ENCODE data around the gene ATP8B2. TPM values are rescaled to one million over a fixed set of nuclear protein-coding genes. Genes with fewer than 3 reads are reported as not detected.

Gene ATP8B2
- total and polyA plus RNA-seq, 8 donors = 3.7 to 14.4 (median 6.6) TPM

DNA sequence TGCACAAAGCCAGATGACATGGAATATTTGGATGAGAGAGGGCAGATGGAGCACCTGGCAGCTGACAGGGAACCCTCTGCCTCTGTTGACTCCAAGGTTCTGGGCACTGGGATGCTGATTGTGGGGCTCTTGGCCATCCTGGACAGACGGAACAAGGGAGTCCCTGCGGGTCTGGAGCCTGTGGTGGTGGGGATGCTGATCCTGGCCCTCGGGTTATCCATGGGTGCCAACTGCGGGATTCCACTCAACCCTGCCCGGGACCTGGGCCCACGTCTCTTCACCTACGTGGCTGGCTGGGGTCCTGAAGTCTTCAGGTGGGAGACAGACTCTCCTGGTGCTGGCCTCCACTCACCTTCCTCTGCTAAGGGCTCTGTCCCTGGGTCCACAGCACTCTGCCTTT is 1.8 kb upstream of the ATP8B2 start:
- Histone ChIP-seq H3K27ac (no peak overlapping the region), H3K4me1 (peaks cover 0 to 16% (median 0%) of the 10 kb centered on the region in 3 donors), H3K36me3 (no peaks in the 10 kb centered on the region), H3K4me3 (no peak overlapping the region), H3K9me3 (no peaks in the 10 kb centered on the region), H3K27me3 (no peaks in the 10 kb centered on the region)
- TF ChIP-seq, protein P1, sequence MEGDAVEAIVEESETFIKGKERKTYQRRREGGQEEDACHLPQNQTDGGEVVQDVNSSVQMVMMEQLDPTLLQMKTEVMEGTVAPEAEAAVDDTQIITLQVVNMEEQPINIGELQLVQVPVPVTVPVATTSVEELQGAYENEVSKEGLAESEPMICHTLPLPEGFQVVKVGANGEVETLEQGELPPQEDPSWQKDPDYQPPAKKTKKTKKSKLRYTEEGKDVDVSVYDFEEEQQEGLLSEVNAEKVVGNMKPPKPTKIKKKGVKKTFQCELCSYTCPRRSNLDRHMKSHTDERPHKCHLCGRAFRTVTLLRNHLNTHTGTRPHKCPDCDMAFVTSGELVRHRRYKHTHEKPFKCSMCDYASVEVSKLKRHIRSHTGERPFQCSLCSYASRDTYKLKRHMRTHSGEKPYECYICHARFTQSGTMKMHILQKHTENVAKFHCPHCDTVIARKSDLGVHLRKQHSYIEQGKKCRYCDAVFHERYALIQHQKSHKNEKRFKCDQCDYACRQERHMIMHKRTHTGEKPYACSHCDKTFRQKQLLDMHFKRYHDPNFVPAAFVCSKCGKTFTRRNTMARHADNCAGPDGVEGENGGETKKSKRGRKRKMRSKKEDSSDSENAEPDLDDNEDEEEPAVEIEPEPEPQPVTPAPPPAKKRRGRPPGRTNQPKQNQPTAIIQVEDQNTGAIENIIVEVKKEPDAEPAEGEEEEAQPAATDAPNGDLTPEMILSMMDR (IDR thresholded peaks at IDR 0.05) = no peak
- FAIRE-seq = no peak
- peak in 1 of 6 donors; percentile 47 for DNase-seq
- intact Hi-C loops (cut with DNase I) = no loop called here
- 60 to 70% methylated on average over 7 of the region's 7 CpGs for WGBS, 2 donors
- no peak for ATAC-seq

DNA sequence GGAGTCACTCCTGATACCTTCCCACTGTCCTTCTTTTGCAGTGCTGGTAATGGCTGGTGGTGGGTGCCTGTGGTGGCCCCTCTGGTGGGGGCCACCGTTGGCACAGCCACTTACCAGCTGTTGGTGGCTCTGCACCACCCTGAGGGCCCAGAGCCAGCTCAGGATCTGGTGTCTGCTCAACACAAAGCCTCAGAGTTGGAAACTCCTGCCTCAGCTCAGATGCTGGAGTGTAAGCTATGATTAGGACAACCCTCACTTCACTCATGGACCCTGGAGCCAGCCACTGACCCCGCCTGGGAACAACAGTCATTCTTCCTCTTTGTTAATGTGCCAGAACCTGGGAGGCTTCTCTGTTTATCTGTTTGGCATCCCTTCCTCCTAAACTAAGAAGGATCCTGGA is 1.1 kb upstream of the ATP8B2 start:
- Histone ChIP-seq H3K27me3 (no peaks in the 10 kb centered on the region), H3K36me3 (no peaks in the 10 kb centered on the region), H3K9me3 (no peaks in the 10 kb centered on the region), H3K27ac (no peak overlapping the region), H3K4me1 (peaks cover 0 to 16% (median 4%) of the 10 kb centered on the region in 3 donors), H3K4me3 (no peak overlapping the region)
- intact Hi-C loops (cut with DNase I) = no loop called here
- WGBS, 2 donors = 68 to 79% methylated on average over 2 of the region's 2 CpGs
- ATAC-seq (no peak), FAIRE-seq (no peak), DNase-seq (no peak)
- TF ChIP-seq, protein P1 (IDR thresholded peaks at IDR 0.05) = no peak

DNA sequence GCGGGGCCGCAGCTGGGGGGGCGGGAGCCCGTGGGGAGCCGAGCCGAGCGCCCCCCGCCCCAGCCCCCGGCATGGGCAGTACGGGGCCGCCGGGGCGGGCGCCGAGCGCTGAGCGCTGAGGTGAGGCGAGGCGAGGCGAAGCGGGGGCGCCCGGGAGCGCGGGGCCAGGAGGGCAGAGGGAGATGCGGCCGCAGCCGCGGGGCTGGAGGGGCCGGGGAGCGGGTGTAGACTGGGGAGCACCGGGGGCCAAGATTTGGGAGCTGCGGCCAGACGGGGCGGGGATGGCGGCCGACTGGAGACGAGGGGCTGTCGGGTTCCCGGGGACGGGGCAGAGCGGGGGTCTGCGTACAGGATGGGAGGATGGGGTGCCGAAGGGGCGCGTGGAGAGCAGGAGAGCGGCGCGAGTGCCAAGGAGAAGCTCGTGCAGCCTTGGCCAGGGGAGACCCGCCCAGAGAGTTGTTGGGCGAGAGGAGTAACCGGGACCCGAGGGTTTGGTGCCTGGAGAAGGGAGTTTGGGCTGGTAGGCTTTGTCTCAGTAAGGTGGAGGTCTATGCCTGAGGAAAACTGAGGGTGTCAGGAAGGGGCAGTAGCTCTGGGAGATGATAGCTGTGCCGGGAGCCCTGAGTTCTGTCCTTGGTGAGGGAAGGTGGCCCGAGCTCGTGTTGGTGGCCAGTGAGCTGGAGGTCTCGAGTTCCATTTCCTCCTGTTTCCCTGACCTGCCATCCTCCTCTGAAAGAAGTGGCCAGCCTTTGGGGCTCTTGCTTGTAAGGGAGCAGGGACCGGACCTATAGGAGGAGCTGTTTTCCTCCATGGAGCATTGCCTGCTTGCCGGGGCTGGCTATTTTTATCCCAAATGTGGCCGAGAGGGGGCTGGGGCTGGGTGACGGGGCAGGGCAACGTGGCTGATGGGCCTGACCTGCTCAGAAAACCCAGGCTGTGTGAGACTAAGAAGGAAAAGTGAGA is 539 bp downstream of the ATP8B2 start:
- DNase-seq = peak; percentile 43 to 80 (median 62)
- Histone ChIP-seq H3K4me3 (peak overlapping the region; percentile 45 to 62 (median 54)), H3K27me3 (no peaks in the 10 kb centered on the region), H3K4me1 (peaks cover 0 to 16% (median 4%) of the 10 kb centered on the region in 3 donors), H3K27ac (peak overlapping the region in 2 of 4 donors; percentile 52 to 53), H3K9me3 (no peaks in the 10 kb centered on the region), H3K36me3 (no peaks in the 10 kb centered on the region)
- no peak for FAIRE-seq
- peak; percentile 24 to 50 (median 42) for ATAC-seq
- intact Hi-C loops (cut with DNase I) = no loop called here
- TF ChIP-seq, protein P1 (IDR thresholded peaks at IDR 0.05) = peak in 2 of 4 donors; percentile 18 to 27
- WGBS, 2 donors = 2% methylated on average over 44 to 63 of the region's 63 CpGs

DNA sequence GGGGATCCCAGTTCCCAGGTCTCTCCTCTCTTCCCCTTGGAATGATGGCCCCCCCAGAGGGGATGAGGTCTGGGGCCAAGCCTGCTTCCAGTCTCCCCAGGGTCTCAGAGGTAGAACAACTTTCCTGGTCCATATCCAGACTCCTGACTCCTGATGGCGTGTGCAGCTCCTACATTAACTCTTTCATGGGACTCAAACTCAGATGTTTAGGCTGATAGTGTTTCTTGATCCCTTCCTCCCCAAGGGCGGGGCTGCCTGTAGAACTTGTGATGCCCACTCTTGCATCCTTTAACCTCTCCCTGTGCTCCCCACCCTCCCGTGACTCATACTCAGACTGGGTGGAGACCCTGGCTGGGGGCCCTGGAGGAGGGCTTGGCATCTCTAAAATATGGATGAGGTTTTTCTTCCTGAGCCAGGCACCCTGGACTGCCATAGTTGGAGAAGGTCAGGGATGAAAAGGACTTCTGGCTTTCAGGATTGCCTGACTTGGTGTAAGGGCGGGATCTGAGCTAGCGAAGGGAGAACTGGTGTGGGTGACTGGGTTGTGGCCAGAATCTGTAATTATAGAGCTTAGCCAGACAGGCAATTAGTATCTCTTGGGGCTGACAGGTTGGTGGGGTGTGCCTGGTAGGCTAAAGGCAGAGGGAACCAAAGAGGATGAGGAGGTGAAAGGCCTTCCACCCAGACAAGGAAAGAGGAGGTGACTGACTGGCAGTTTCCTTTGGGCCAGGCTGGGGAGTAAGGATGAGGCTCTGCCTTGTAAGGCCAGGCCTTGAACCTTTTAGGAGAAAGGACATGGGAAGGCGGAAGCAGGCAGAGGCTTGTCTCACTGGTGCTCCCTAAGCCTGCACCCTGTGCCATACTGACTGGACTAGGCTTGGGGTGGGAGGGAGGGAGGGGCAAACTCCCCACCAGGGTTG is 1.5 kb downstream of the ATP8B2 start:
- H3K36me3 ChIP-seq = no peaks in the 10 kb centered on the region
- FAIRE-seq = no peak

More for the DNA sequence above, 1.5 kb downstream of the ATP8B2 start:
- intact Hi-C loops (cut with DNase I) = no loop called here
- Histone ChIP-seq H3K27me3 (no peaks in the 10 kb centered on the region), H3K27ac (peak overlapping the region in 2 of 4 donors; percentile 4 to 53), H3K4me3 (peak overlapping the region in 2 of 4 donors; percentile 56 to 62), H3K4me1 (peaks cover 0 to 16% (median 4%) of the 10 kb centered on the region in 3 donors), H3K9me3 (no peaks in the 10 kb centered on the region)
- TF ChIP-seq, protein P1 (IDR thresholded peaks at IDR 0.05) = peak in 1 of 4 donors; percentile 2
- peak in 1 of 6 donors; percentile 36 for DNase-seq
- ATAC-seq = no peak
- 73 to 75% methylated on average over 6 of the region's 6 CpGs for WGBS, 2 donors
